ENCODE measurements around the gene C2CD2. TPM values are rescaled to one million over a fixed set of nuclear protein-coding genes. Genes with fewer than 3 reads are reported as not detected.

C2CD2 gene
- total and polyA plus RNA-seq, 9 donors: 18.9 to 61.5 (median 37.4) TPM

- no peak overlapping the region for H3K4me3 ChIP-seq
- no peaks in the 10 kb centered on the region for H3K9me3 ChIP-seq
- no peak overlapping the region for H3K27ac ChIP-seq
- WGBS, 3 donors: 84 to 87% (median 85%) methylated on average over 7 of the region's 7 CpGs
- DNase-seq: no peak
- H3K4me1 ChIP-seq (ENCODE audit: insufficient read depth): peaks cover 1% of the 10 kb centered on the region
- intact Hi-C loops (cut with DNase I): no loop called here
- no peaks in the 10 kb centered on the region for H3K27me3 ChIP-seq
- H3K36me3 ChIP-seq: no peaks in the 10 kb centered on the region
- TF ChIP-seq POLR2A (IDR thresholded peaks at IDR 0.05): no peak
- TF ChIP-seq CTCF (IDR thresholded peaks at IDR 0.05): no peak
- no peak for TF ChIP-seq EP300 (IDR thresholded peaks at IDR 0.05)
Observed at GRCh38 chr21:41846536-41846935, 107.3 kb downstream of the C2CD2 start.

GRCh38 chr21:41846033-41846317, 107.8 kb downstream of the C2CD2 start:
- no peak for DNase-seq
- Histone ChIP-seq H3K27me3 (no peaks in the 10 kb centered on the region), H3K36me3 (no peaks in the 10 kb centered on the region), H3K4me1 (ENCODE audit: insufficient read depth) (peaks cover 1% of the 10 kb centered on the region), H3K4me3 (no peak overlapping the region), H3K9me3 (no peaks in the 10 kb centered on the region), H3K27ac (no peak overlapping the region)
- intact Hi-C loops (cut with DNase I): no loop called here
- 88 to 93% (median 91%) methylated on average over 6 of the region's 6 CpGs for WGBS, 3 donors
- TF ChIP-seq EP300 (IDR thresholded peaks at IDR 0.05) (no peak), POLR2A (IDR thresholded peaks at IDR 0.05) (no peak), CTCF (IDR thresholded peaks at IDR 0.05) (no peak)

DNA sequence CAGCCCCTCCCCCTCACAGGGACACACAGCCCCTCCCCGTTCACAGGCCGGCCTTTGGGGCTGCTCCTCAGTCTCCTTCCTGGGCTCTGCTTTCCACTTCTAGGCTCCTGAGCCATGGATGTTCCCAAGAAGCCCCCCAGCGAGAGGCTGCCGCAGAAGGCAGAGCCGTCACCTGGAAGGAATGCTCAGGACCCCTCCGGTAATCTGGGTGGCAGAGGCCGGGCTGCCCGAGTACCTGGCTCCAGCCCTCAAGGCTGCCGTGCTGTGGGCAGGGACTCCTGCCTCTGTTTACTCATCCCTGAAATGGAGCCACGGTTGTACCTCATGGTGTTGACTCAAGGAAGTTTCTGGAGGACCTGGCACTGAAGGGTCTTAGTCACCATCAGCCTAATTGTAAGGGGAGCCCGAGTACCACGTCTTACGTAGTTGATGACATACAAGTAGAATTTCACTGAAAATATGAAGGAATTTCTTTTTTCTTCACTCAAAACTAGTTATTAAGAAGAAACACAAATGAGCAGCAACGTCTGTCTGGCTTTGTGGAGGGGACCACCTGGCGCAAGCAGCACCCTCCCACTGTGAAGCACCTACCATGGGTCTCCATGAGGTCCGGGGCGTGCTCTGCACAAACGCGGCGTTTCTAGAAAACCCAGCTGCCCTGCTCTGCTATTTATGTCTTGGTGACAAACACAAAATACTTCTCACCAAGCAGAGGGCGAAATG, 108.3 kb downstream of the C2CD2 start:
- H3K4me3 ChIP-seq: no peak overlapping the region
- H3K36me3 ChIP-seq: no peaks in the 10 kb centered on the region
- DNase-seq: no peak
- WGBS, 3 donors: 85 to 93% (median 87%) methylated on average over 20 to 21 of the region's 21 CpGs
- H3K4me1 ChIP-seq (ENCODE audit: insufficient read depth): peaks cover 1% of the 10 kb centered on the region
- no peak overlapping the region for H3K27ac ChIP-seq
- H3K27me3 ChIP-seq: no peaks in the 10 kb centered on the region
- H3K9me3 ChIP-seq: no peaks in the 10 kb centered on the region
- intact Hi-C loops (cut with DNase I): no loop called here
- TF ChIP-seq POLR2A (IDR thresholded peaks at IDR 0.05) (no peak), EP300 (IDR thresholded peaks at IDR 0.05) (no peak), CTCF (IDR thresholded peaks at IDR 0.05) (no peak)

DNA sequence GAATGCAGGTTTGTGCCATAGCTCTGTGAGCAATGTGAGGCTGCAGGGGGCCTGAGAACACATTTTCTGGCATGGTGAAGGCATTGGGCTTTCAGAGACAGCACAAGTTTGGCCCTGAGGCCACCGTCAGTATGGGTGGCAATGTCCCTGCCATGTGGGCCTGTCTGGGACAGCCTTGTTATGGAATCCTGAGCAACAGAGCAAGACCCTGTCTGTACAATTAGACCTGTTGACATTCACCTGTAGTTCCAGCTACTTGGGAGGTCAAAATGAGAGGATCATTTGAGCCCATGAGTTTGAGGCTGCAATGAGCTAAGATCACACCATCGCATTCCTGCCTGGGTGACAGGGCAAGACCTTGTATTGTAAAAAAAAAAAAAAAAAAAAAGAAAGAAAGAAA, 110.2 kb downstream of the C2CD2 start:
- no peak for DNase-seq
- Histone ChIP-seq H3K27ac (no peak overlapping the region), H3K36me3 (no peaks in the 10 kb centered on the region), H3K4me1 (ENCODE audit: insufficient read depth) (peaks cover 1% of the 10 kb centered on the region), H3K9me3 (no peaks in the 10 kb centered on the region), H3K27me3 (no peaks in the 10 kb centered on the region), H3K4me3 (no peak overlapping the region)
- 98 to 100% (median 100%) methylated on average over 2 of the region's 2 CpGs for WGBS, 3 donors
- TF ChIP-seq CTCF (IDR thresholded peaks at IDR 0.05): no peak
- TF ChIP-seq POLR2A (IDR thresholded peaks at IDR 0.05): no peak
- no peak for TF ChIP-seq EP300 (IDR thresholded peaks at IDR 0.05)
- intact Hi-C loops (cut with DNase I): no loop called here
